ENCODE data around the gene SLC22A4. TPM values are rescaled to one million over a fixed set of nuclear protein-coding genes. Genes with fewer than 3 reads are reported as not detected.

The SLC22A4 gene
- total and polyA plus RNA-seq, 2 donors (not counting 1 experiment from before 2014, with no cell fraction given) = 0.18 TPM; not detected in 1

DNA sequence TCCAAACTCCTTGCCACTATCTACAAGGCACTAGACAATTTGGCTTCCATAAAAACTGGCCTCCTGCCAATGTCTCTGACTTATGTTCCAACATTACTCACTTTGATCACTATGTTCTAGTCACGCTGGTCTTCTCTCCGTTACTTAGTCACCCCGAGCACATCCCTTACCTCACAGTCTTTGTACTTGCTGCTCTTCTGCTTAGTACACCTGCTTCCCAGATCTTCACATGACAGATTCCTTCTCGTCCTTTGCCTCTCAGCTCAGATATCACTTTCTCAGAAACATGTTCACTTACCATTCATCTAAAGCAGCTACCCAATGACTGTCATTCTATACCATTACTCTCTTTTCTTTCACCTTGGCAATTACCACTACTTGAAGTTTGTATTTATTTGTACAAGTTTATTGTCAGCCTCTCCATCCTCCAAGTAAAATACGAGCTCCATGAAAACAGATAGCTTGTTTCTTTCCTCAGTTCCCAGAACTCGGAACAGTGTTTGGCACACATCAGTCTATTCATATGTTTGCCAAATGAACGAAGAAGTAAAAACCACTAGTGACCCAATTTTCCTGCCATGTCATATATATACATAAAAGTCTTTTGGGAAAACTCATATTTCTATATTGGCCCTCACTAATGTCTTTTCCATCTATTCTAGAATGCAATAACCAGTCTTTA, 69.4 kb downstream of the SLC22A4 start:
- H3K9me3 ChIP-seq (ENCODE audit: control extremely low read depth in 1 of 3, control insufficient read depth in 2 of 3, insufficient read depth in 1 of 3, low read length in 2 of 3) = no peaks in the 10 kb centered on the region
- H3K4me3 Mint-ChIP-seq = no peak overlapping the region
- no peak for DNase-seq
- H3K27ac Mint-ChIP-seq = no peak overlapping the region
- H4K20me1 ChIP-seq (ENCODE audit: control insufficient read depth, insufficient read depth, low read length, poor library complexity, severe bottlenecking) = no peaks in the 10 kb centered on the region
- no peak overlapping the region for H3K4me3 ChIP-seq (ENCODE audit: control extremely low read depth in 1 of 5, extremely low read depth in 1 of 5, insufficient read depth in 1 of 5, low read depth in 2 of 5, low read length in 4 of 5)
- no peaks in the 10 kb centered on the region for H3K4me1 Mint-ChIP-seq
- H3K9me3 Mint-ChIP-seq (ENCODE audit: insufficient read depth) = no peaks in the 10 kb centered on the region
- no peaks in the 10 kb centered on the region for H3K27me3 ChIP-seq (replicated peaks in 1 of 4; ENCODE audit: control extremely low read depth in 1 of 4, control insufficient read depth in 3 of 4, insufficient read depth in 4 of 4, low read length in 3 of 4)
- CTCF ChIA-PET = no interaction called here
- no peaks in the 10 kb centered on the region for H3K27me3 Mint-ChIP-seq
- TF ChIP-seq, protein P1, sequence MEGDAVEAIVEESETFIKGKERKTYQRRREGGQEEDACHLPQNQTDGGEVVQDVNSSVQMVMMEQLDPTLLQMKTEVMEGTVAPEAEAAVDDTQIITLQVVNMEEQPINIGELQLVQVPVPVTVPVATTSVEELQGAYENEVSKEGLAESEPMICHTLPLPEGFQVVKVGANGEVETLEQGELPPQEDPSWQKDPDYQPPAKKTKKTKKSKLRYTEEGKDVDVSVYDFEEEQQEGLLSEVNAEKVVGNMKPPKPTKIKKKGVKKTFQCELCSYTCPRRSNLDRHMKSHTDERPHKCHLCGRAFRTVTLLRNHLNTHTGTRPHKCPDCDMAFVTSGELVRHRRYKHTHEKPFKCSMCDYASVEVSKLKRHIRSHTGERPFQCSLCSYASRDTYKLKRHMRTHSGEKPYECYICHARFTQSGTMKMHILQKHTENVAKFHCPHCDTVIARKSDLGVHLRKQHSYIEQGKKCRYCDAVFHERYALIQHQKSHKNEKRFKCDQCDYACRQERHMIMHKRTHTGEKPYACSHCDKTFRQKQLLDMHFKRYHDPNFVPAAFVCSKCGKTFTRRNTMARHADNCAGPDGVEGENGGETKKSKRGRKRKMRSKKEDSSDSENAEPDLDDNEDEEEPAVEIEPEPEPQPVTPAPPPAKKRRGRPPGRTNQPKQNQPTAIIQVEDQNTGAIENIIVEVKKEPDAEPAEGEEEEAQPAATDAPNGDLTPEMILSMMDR (IDR thresholded peaks at IDR 0.05) = no peak
- no peak for TF ChIP-seq EZH2 (IDR thresholded peaks at IDR 0.05; ENCODE audit: borderline replicate concordance, insufficient read depth, low read depth, low read length, poor library complexity, severe bottlenecking)
- no peak for ATAC-seq (ENCODE audit: low read depth)
- POLR2A ChIA-PET = no interaction called here
- peaks cover 5 to 6% of the 10 kb centered on the region in 2 donors for H3K4me1 ChIP-seq (ENCODE audit: control insufficient read depth in 2 of 2, insufficient read depth in 2 of 2, low read length in 2 of 2)
- 90% methylated on average over 4 of the region's 7 CpGs for WGBS (ENCODE audit: insufficient coverage)
- H3K79me2 ChIP-seq (ENCODE audit: control insufficient read depth, insufficient read depth, low read length) = peaks cover 6% of the 10 kb centered on the region
- H3K36me3 ChIP-seq (replicated peaks in 1 of 2; ENCODE audit: control extremely low read depth in 1 of 2, control insufficient read depth in 1 of 2, extremely low read depth in 1 of 2, insufficient read depth in 2 of 2, low read length in 1 of 2) = no peaks in the 10 kb centered on the region
- intact Hi-C loops (cut with micrococcal nuclease) = no loop called here
- no peak overlapping the region for H3K9ac ChIP-seq (ENCODE audit: low read length)
- H3K4me2 ChIP-seq (replicated peaks; ENCODE audit: low read depth, low read length, poor library complexity, severe bottlenecking) = no peak overlapping the region
- H2AFZ ChIP-seq (ENCODE audit: insufficient read depth, low read depth, low read length, poor library complexity, severe bottlenecking) = no peak overlapping the region
- H3K27ac ChIP-seq (ENCODE audit: low read length in 2 of 2) = no peak overlapping the region

DNA sequence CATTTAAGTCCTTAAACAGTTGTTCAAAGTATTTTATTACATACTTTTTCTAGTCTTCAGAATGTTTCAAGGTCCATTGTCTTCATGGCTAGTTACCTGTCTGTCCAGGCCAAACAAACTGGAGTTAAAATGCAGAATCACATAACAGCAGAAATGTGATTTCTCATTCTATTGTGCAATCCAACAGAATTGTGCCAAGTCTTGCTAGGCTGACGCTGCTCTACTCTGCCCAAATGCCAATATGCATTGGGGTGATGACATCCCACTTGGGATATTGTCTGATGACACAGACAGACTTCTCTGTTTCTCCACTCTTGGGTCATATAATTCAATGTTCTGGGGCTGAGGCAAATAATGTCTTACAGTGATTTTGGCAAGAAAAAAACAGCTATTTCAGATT, 70.1 kb downstream of the SLC22A4 start:
- no peak overlapping the region for H3K4me2 ChIP-seq (replicated peaks; ENCODE audit: low read depth, low read length, poor library complexity, severe bottlenecking)
- Mint-ChIP-seq H3K4me3 (no peak overlapping the region), H3K9me3 (ENCODE audit: insufficient read depth) (no peaks in the 10 kb centered on the region), H3K4me1 (peaks cover 4% of the 10 kb centered on the region), H3K27me3 (no peaks in the 10 kb centered on the region), H3K27ac (no peak overlapping the region)
- no peaks in the 10 kb centered on the region for H3K27me3 ChIP-seq (replicated peaks in 1 of 4; ENCODE audit: control extremely low read depth in 1 of 4, control insufficient read depth in 3 of 4, insufficient read depth in 4 of 4, low read length in 3 of 4)
- TF ChIP-seq, protein P1 (IDR thresholded peaks at IDR 0.05) = no peak
- TF ChIP-seq EZH2 (IDR thresholded peaks at IDR 0.05; ENCODE audit: borderline replicate concordance, insufficient read depth, low read depth, low read length, poor library complexity, severe bottlenecking) = no peak
- no peak overlapping the region for H3K9ac ChIP-seq (ENCODE audit: low read length)
- ChIA-PET POLR2A (no interaction called here), CTCF (no interaction called here)
- ATAC-seq (ENCODE audit: low read depth) (no peak), DNase-seq (no peak)
- H3K27ac ChIP-seq (ENCODE audit: low read length in 2 of 2) = no peak overlapping the region
- H3K79me2 ChIP-seq (ENCODE audit: control insufficient read depth, insufficient read depth, low read length) = peaks cover 6% of the 10 kb centered on the region
- no peak overlapping the region for H2AFZ ChIP-seq (ENCODE audit: insufficient read depth, low read depth, low read length, poor library complexity, severe bottlenecking)
- no CpG with 5 or more reads among the region's 1 CpG for WGBS (ENCODE audit: insufficient coverage)
- intact Hi-C loops (cut with micrococcal nuclease) = no loop called here
- no peak overlapping the region for H3K4me3 ChIP-seq (ENCODE audit: control extremely low read depth in 1 of 5, extremely low read depth in 1 of 5, insufficient read depth in 1 of 5, low read depth in 2 of 5, low read length in 4 of 5)
- peaks cover 4 to 5% of the 10 kb centered on the region in 2 donors for H3K4me1 ChIP-seq (ENCODE audit: control insufficient read depth in 2 of 2, insufficient read depth in 2 of 2, low read length in 2 of 2)
- no peaks in the 10 kb centered on the region for H4K20me1 ChIP-seq (ENCODE audit: control insufficient read depth, insufficient read depth, low read length, poor library complexity, severe bottlenecking)
- H3K36me3 ChIP-seq (replicated peaks in 1 of 2; ENCODE audit: control extremely low read depth in 1 of 2, control insufficient read depth in 1 of 2, extremely low read depth in 1 of 2, insufficient read depth in 2 of 2, low read length in 1 of 2) = no peaks in the 10 kb centered on the region
- no peaks in the 10 kb centered on the region for H3K9me3 ChIP-seq (ENCODE audit: control extremely low read depth in 1 of 3, control insufficient read depth in 2 of 3, insufficient read depth in 1 of 3, low read length in 2 of 3)
